ENCODE measurements around the gene B3GNT9.

The B3GNT9 gene

DNA sequence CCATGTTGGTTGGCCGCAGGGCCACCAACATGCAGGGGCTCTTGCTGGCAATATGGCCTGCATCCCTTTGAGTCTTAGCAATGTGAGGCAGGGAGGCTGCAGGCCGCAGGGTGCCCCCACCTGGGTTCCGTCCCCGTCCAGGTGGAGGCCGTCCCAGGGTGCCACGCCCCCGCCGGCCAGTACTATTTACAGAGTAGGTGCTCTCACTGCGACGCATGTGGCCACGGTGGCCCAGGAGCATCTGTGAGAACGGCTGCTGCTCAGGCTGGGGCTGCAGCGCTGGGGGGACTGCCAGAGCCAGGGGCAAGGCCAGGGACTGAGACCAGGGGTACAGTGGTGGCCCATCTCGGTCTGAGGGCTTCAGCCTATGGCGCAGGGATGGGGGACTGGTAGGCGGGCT, 29.4 kb upstream of the B3GNT9 start:
- no peak for DNase-seq
- peaks cover 2% of the 10 kb centered on the region for H3K9me3 Mint-ChIP-seq
- TF ChIP-seq, protein P1, sequence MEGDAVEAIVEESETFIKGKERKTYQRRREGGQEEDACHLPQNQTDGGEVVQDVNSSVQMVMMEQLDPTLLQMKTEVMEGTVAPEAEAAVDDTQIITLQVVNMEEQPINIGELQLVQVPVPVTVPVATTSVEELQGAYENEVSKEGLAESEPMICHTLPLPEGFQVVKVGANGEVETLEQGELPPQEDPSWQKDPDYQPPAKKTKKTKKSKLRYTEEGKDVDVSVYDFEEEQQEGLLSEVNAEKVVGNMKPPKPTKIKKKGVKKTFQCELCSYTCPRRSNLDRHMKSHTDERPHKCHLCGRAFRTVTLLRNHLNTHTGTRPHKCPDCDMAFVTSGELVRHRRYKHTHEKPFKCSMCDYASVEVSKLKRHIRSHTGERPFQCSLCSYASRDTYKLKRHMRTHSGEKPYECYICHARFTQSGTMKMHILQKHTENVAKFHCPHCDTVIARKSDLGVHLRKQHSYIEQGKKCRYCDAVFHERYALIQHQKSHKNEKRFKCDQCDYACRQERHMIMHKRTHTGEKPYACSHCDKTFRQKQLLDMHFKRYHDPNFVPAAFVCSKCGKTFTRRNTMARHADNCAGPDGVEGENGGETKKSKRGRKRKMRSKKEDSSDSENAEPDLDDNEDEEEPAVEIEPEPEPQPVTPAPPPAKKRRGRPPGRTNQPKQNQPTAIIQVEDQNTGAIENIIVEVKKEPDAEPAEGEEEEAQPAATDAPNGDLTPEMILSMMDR (IDR thresholded peaks at IDR 0.05): no peak
- peaks cover 21% of the 10 kb centered on the region for H3K36me3 Mint-ChIP-seq (ENCODE audit: low read depth)
- no peak overlapping the region for H3K4me3 Mint-ChIP-seq
- H3K27ac Mint-ChIP-seq: no peak overlapping the region
- H3K4me1 Mint-ChIP-seq: peaks cover 15% of the 10 kb centered on the region
- H3K27me3 Mint-ChIP-seq (ENCODE audit: low read depth, poor library complexity): peaks cover 55% of the 10 kb centered on the region

DNA sequence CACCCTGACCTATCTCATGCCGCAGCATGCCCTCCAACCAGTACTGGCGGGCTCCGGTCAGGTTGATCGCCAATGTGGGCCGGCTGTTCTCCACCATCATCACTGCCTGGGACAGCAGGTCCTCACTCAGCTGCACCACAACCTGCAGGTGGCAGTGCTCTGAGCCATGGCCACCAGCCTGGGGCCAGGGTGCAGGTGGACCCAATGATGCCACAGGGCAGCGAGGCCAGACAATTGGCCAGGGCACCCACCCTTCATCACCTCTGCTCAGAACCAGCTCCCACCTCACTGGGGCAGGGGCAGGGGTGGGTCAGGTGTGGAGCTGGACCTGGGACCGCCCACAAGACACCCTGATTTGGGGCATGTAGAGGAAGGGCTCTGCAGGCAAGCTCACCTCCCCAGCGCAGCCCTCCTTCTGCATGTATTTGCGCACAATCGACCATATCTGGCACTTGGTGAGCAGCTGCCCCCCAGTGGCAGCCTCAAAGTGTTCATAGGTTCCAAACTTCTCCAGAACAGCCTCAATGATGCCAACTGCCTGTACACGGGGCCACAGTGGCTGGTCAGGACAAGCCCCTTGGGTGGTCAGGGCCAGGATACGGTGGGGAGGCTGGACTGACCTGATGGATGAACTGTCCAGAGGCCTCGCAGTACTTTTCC, 28.8 kb upstream of the B3GNT9 start:
- no peak overlapping the region for H3K27ac Mint-ChIP-seq
- peaks cover 21% of the 10 kb centered on the region for H3K36me3 Mint-ChIP-seq (ENCODE audit: low read depth)
- no peaks in the 10 kb centered on the region for H3K9me3 Mint-ChIP-seq
- no peak for DNase-seq
- H3K4me3 Mint-ChIP-seq: no peak overlapping the region
- H3K4me1 Mint-ChIP-seq: peaks cover 12% of the 10 kb centered on the region
- peaks cover 55% of the 10 kb centered on the region for H3K27me3 Mint-ChIP-seq (ENCODE audit: low read depth, poor library complexity)
- TF ChIP-seq, protein P1 (IDR thresholded peaks at IDR 0.05): no peak

GRCh38 chr16:67177743-67178699, 27.2 kb upstream of the B3GNT9 start:
- Mint-ChIP-seq H3K27me3 (ENCODE audit: low read depth, poor library complexity) (peaks cover 62% of the 10 kb centered on the region), H3K36me3 (ENCODE audit: low read depth) (peaks cover 21% of the 10 kb centered on the region), H3K27ac (no peak overlapping the region), H3K4me3 (peak overlapping the region; percentile 69), H3K4me1 (peaks cover 22% of the 10 kb centered on the region), H3K9me3 (no peaks in the 10 kb centered on the region)
- TF ChIP-seq, protein P1 (IDR thresholded peaks at IDR 0.05): no peak
- peak; percentile 72 for DNase-seq

- DNase-seq: no peak
- Mint-ChIP-seq H3K9me3 (no peaks in the 10 kb centered on the region), H3K4me3 (no peak overlapping the region), H3K4me1 (peaks cover 27% of the 10 kb centered on the region), H3K27ac (no peak overlapping the region), H3K27me3 (ENCODE audit: low read depth, poor library complexity) (peaks cover 75% of the 10 kb centered on the region), H3K36me3 (ENCODE audit: low read depth) (peaks cover 21% of the 10 kb centered on the region)
- TF ChIP-seq, protein P1 (IDR thresholded peaks at IDR 0.05): no peak
Measured at GRCh38 chr16:67176662-67177061, 25.9 kb upstream of the B3GNT9 start.

GRCh38 chr16:67174706-67175231, 24.0 kb upstream of the B3GNT9 start:
- Mint-ChIP-seq H3K9me3 (no peaks in the 10 kb centered on the region), H3K27ac (no peak overlapping the region), H3K36me3 (ENCODE audit: low read depth) (peaks cover 21% of the 10 kb centered on the region), H3K4me1 (peaks cover 42% of the 10 kb centered on the region), H3K27me3 (ENCODE audit: low read depth, poor library complexity) (peaks cover 88% of the 10 kb centered on the region), H3K4me3 (peak overlapping the region; percentile 30)
- TF ChIP-seq, protein P1 (IDR thresholded peaks at IDR 0.05): no peak
- no peak for DNase-seq
